ENCODE results near the gene PAXIP1.

DNA sequence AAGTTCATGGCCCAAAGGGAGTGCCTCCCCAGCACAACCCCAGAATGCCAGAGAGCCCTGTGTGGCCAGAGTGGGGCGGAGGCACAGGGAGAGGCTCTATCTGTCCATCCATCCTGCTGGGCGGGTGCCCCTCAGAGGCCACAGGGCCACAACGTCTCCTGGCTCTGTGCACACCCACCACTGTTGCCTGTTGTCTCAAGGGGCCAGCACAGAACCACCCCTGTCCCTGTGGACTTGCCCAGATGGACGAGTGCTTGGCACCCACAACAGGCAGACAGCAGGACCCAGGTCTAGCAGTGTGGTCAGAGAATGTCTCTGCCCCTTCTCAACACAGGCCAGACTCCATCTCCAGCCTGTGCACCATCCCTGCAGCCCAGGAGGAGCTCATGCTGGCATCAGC, 92.8 kb downstream of the PAXIP1 start:
- TF ChIP-seq, protein P1, sequence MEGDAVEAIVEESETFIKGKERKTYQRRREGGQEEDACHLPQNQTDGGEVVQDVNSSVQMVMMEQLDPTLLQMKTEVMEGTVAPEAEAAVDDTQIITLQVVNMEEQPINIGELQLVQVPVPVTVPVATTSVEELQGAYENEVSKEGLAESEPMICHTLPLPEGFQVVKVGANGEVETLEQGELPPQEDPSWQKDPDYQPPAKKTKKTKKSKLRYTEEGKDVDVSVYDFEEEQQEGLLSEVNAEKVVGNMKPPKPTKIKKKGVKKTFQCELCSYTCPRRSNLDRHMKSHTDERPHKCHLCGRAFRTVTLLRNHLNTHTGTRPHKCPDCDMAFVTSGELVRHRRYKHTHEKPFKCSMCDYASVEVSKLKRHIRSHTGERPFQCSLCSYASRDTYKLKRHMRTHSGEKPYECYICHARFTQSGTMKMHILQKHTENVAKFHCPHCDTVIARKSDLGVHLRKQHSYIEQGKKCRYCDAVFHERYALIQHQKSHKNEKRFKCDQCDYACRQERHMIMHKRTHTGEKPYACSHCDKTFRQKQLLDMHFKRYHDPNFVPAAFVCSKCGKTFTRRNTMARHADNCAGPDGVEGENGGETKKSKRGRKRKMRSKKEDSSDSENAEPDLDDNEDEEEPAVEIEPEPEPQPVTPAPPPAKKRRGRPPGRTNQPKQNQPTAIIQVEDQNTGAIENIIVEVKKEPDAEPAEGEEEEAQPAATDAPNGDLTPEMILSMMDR (IDR thresholded peaks at IDR 0.05; ENCODE audit: insufficient read depth, low read length, poor library complexity, severe bottlenecking): no peak
- no peak for TF ChIP-seq EZH2phosphoT487 (conservative IDR thresholded peaks at IDR 0.05; ENCODE audit: low read length)

All from SU-DHL-6 (cell line).